GM19238 (cell line): ENCODE results near the gene PSMD3.

ENCODE experiments used
- DNase-seq: peaks from one replicate; pipeline ENCODE4 v3.0.0; 2011; ENCODE audit warnings: low spot score; ENCODE audit not compliant: insufficient read length

Gene PSMD3

DNA sequence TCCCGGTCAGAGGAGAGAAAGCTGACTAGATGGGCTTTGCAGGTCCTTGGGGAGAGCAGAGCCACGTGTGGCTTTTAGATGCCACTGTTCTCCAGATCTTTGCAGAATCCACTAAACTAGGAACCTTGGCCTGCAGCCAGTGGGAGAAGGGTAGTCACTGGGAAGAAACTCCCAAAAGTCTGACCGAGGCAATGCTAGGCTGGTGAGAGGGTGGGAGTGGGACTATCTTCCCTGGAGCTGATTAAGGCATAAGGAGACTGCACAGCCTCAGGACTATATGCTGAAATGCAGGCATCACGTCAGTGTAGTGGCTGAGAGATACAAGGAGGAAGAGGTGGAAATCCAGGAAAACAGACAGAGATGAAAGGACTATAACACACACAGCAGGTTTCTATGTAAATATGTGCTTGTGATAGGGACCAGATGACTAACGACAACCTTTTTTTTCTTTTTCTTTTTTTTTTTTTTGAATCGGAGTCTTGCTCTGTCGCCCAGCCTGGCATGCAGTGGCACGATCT lies 20.0 kb upstream of the PSMD3 start:
- no peak for DNase-seq

- DNase-seq = no peak
These were observed 17.9 kb upstream of the PSMD3 start, which contains the start of gene GSDMA for GRCh38 chr17:39962642-39963220. GSDMA (plus strand) TSS chr17:39963004; CDS start chr17:39965688, 2,684 bp downstream.

DNA sequence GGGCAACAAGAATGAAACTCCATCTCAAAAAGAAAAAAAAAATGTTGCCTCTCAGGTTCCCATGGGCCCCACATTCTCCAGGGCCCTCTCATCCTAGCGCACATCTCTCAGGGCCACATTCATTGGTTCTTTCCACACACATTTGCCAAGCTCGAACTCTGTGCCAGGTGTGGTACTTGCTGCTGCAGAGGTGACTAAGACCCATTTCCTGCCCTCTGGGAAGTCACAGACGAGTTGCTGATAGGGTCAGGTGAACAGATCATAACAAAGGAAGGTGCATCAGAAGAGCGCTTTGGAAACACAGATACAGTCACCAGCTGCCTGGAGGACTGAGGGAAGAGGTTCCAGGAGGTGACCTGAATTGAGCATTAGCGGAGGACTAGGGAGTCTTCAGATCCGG lies 16.8 kb upstream of the PSMD3 start:
- no peak for DNase-seq

DNA sequence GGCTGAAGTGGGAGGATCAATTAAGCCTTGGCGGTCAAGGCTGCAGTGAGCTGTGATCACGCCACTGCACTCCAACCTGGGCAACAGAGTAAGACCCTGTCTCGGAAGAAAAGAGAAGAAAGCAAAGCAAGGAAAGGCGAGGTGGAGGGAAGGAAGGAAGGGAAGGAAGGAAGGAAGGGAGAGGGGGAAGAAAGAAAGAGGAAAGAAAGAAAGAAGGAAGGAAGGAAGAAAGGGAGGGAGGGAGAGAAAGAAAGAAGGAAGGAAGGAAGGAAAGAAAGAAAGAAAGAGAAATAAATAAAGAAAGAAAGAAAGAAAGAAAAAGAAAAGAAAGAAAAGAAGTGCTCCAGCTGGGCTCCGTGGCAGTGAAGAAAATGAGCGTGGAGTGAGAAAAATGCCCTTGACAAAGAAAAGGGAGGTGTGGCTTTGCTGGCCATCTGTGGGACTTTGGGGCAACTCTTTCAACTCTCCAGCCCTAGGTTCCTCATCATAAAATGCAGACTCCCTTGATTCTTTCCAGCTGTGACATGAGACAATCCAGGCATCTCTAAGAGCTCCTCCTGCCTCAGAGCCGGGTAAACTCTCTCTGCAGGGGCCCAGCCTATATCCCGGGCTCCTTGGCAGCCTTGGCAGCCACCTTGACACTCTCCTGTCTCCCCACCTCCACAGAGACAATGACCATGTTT lies 15.4 kb upstream of the PSMD3 start:
- DNase-seq = no peak

DNA sequence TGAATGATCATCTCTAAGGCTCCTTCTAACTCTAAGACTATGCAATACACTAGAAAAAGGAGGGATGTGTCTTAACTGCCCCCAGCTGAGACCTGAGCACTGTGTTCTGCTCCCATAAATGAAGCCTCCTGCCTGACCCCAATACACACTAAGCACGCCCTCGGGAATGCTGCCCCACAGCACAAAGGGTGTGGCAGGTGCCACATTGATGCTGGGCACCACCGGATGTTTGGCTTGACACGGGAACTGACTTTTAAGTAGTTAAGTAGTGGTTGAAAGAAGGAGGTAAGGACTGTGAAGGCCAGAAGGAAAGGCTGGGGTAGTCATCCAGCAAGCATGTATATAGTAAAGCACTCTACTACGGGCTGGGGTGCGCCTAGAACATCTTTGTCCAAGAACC lies 13.8 kb upstream of the PSMD3 start:
- DNase-seq = no peak

- no peak for DNase-seq
These were observed 11.8 kb upstream of the PSMD3 start for GRCh38 chr17:39968761-39969160.

GRCh38 chr17:39969375-39969774 lies 11.2 kb upstream of the PSMD3 start:
- no peak for DNase-seq

- no peak for DNase-seq
These were observed 10.4 kb upstream of the PSMD3 start for GRCh38 chr17:39970157-39970692.

DNA sequence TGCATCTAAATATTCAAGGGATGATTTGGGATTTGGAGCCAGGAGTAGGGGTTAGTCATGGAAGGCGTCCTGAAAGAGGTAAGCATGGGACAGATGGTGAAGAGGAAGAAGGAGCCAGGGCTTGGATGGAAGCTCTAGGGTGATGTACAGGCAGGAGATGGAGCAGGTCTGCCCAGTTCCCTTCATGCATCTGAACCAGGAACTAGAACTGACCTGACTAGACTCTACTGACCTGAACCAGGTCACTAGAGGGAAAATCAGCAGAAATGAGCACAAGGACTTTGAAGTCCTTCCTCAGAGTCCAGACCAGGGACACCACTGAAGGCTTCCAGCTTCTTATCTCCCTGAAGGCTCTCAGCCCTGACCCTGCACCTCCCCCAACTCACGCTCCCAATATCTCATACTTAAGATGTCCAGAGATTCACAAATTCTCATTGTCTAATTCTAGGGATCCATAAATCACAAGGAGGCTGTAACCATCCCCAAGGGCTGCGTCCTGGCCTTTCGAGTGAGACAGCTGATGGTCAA lies 9.5 kb upstream of the PSMD3 start:
- DNase-seq = no peak

GRCh38 chr17:39972271-39972670 lies 8.3 kb upstream of the PSMD3 start:
- no peak for DNase-seq

- no peak for DNase-seq
These were observed 7.1 kb upstream of the PSMD3 start for GRCh38 chr17:39973496-39973895.

- no peak for DNase-seq
These were observed 6.2 kb upstream of the PSMD3 start for GRCh38 chr17:39974433-39974832.

- DNase-seq = no peak
These were observed 4.8 kb upstream of the PSMD3 start for GRCh38 chr17:39975801-39976200.

DNA sequence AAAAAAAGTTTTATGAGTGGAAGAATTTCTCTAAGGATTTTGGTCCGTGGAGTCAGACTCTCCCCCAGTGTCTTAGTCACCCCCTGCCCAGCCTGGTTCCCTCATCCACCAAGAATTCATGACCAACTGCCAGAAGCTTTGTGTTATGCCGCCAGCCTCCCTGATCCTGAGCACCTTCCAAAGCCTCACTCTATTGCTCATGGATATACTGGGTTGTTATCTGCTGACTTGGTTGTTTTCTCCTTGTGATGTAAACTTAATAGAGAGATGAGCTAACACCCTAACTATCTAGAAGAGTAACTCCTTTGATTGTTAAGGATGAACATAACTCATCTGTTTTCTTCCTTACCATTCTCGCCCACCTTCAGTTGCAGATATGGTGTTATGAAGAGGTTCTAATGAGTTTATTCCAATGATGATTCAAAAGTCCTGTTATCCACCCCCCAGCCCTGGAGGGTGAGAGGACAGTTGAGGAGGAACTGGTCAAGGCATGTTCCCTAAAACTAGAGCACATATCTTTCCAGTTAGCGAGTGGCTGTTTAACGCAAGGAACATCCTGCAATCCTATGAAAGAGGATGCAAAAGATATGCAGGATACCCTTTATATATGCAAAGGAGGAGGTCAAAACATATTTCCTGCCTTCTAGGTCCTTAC lies 1.5 kb upstream of the PSMD3 start:
- no peak for DNase-seq

GRCh38 chr17:39979893-39980350 lies 685 bp upstream of the PSMD3 start:
- DNase-seq = peak; percentile 23

DNA sequence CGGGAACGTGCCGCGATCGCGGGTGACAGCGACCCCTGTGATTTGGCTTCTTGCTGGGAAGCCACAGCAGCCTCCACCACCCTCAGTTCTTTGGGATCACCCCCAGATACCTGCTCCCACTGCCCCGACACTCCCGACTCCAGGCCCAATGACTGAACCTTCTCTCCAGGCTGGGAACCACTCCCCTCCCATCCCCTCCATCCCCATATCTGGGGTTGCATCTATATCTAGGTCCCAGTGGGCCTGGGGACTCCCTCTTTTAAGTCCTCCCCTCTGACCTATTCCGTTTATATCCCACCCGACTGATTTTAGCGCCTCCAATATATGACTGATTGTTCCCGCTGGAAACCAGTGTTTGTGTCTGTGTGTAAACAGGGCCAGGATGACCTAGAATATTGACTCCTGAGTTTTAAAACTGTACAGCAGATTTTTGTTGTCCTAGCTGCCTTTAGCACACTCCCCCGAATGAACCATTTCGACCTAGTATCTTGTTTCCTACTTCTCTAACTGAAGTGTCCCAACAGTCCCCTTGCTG lies 667 bp downstream of the PSMD3 start:
- DNase-seq = no peak

DNA sequence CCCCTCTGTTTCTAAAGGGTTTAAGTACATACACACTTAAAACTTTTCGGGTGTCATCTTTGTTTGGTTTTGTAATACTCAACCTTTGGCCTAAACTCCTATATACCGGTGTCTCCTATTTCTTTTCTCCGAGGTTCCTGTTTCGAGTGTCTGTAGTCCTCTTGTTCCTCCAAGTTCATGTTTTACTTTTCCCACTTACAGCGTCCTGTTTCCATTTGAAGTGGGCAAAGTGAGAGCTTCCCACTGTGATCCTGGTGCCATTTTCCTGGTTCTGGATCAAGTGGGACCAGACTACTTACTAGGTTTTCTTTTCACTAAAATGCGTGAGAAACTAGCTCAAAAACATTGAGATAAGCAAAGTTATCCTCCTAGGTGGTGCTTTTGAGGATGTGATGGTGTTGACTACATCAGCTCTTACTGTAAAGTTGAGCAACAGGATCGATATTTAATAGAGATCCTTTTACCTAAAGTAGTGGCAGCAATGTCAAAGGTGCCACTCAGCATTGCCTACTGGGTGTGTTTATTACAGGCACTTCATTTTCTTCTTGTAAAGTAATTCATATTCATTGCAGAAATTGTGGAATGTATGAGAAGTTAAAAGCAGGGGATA lies 1.3 kb downstream of the PSMD3 start:
- DNase-seq = no peak

GRCh38 chr17:39988206-39988810 lies 7.7 kb downstream of the PSMD3 start:
- DNase-seq = no peak

DNA sequence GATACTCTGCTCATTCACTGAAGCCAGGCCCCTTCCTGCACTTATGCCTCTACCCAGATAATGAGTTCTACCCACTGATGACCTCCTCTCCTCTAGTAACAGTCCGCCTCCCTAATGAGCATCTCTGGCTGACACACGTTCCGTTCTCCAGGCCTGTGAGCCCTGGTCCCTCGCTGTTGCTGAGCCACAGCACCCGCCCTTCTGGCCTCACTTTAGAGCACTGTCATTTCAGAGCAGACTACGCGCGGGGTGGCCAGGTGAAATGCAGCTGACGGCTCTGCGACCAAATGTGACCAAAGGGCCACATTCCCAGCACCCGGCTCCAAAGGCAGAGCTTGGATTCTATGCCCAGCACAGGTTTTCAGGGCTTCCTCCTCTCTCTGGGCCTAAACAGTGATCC lies 13.8 kb downstream of the PSMD3 start:
- DNase-seq = no peak

GRCh38 chr17:39995438-39995837 lies 14.8 kb downstream of the PSMD3 start:
- DNase-seq = no peak

DNA sequence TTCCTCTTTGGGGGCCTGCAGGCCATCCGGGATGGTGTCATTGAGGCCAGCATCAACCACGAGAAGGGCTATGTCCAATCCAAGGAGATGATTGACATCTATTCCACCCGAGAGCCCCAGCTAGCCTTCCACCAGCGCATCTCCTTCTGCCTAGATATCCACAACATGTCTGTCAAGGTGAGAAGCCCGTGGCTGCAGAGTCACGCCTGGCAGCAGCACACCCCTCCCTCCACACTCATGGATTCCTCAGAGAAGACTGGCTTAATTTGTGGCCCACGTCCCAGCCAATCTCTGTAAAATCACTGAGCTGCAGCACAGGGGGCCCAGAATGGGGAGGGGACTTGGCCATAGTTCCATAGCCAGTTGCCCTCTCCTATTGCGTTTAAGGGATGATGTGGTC lies 15.6 kb downstream of the PSMD3 start:
- no peak for DNase-seq
